NT2/D1 (cell line): ENCODE results near the gene CACNA1H.

Experiments used
- DNase-seq: peaks from one replicate; pipeline ENCODE4 v3.0.0-alpha.2; 2011; ENCODE audit warnings: low read depth, low spot score
- H3K27me3 ChIP-seq: 2 replicates; pipeline ENCODE4 v1.6.0; 2011; ENCODE audit warnings: mild to moderate bottlenecking; ENCODE audit not compliant: insufficient read length, insufficient read depth
- H3K36me3 ChIP-seq: 2 replicates; pipeline ENCODE4 v1.6.1; 2011; ENCODE audit warnings: mild to moderate bottlenecking, low read length, mixed read lengths; ENCODE audit not compliant: insufficient read depth, insufficient read length
- H3K4me1 ChIP-seq: 2 replicates; pipeline ENCODE4 v1.5.1; 2011; ENCODE audit not compliant: insufficient read depth, insufficient read length
- H3K4me3 ChIP-seq: 2 replicates; pipeline ENCODE4 v1.5.1; 2011; ENCODE audit warnings: low read depth; ENCODE audit not compliant: insufficient read length
- H3K9ac ChIP-seq: 2 replicates; pipeline ENCODE4 v1.6.0; 2011; ENCODE audit warnings: low read depth; ENCODE audit not compliant: insufficient read length
- H3K9me3 ChIP-seq: 2 replicates; pipeline ENCODE4 v1.5.1; 2011; ENCODE audit warnings: mild to moderate bottlenecking, low read length; ENCODE audit not compliant: insufficient read depth
- SUZ12 ChIP-seq: IDR thresholded peaks from 2 replicates; pipeline ENCODE4 v1.6.1; 2011; ENCODE audit not compliant: insufficient read length, insufficient read depth; ENCODE audit errors: extremely low read depth
- YY1 ChIP-seq: IDR thresholded peaks from 2 replicates; pipeline ENCODE4 v1.6.1; 2011; ENCODE audit not compliant: insufficient read length, insufficient read depth
- ZNF274 ChIP-seq: IDR thresholded peaks from 2 replicates; pipeline ENCODE4 v1.6.1; 2011; ENCODE audit warnings: mild to moderate bottlenecking, low read depth, low read length

The CACNA1H gene

DNA sequence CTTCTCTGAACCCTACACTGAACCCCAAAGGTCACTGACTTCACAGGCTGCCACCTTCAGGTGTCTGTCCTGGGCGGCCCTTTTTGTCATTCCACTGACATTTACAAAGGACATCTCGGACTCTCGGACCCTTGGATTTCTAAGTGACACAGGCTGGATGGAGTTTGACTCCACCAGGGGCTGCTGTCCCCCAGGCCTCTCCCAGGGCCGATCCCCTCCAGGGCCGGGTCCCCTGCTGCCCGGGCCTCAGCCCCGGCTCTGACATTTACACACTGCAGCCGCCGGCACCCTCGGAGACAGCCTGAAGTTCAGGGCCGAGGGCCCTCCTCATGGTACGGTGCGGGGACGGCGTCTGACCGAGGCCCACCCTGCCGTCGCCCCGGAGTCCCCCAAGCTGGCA lies 24.1 kb downstream of the CACNA1H start:
- Histone ChIP-seq H3K27me3 (no peaks in the 10 kb centered on the region), H3K9me3 (no peaks in the 10 kb centered on the region), H3K4me1 (peaks cover 32% of the 10 kb centered on the region), H3K36me3 (peaks cover 10% of the 10 kb centered on the region), H3K9ac (peak overlapping the region; percentile 32), H3K4me3 (no peak overlapping the region)
- no peak for DNase-seq
- TF ChIP-seq SUZ12 (no peak), YY1 (no peak), ZNF274 (no peak)

DNA sequence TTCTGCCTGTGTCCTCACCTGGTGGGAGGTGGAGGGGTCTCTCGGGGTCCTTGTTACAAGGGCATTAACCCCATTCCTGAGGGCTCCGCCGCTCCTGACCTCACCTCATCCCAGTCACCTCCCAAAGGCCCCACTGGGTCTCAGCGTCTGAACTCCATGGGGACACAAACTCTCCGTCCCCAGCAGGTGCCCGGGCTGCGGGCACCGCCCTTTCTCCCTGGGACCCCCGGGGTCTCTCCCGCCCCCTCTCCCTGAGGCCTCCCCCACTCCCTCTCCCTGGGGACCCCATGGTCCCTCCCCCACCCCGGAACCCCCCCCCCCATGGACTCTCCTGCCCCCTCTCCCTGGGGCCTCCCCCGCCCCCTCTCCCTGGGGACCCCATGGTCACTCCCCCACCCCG lies 24.8 kb downstream of the CACNA1H start:
- H3K9me3 ChIP-seq = no peaks in the 10 kb centered on the region
- no peak for DNase-seq
- H3K36me3 ChIP-seq = peaks cover 7% of the 10 kb centered on the region
- TF ChIP-seq ZNF274 = no peak
- TF ChIP-seq YY1 = no peak
- TF ChIP-seq SUZ12 = no peak
- no peak overlapping the region for H3K4me3 ChIP-seq
- peaks cover 39% of the 10 kb centered on the region for H3K4me1 ChIP-seq
- H3K27me3 ChIP-seq = no peaks in the 10 kb centered on the region
- peak overlapping the region; percentile 5 for H3K9ac ChIP-seq

DNA sequence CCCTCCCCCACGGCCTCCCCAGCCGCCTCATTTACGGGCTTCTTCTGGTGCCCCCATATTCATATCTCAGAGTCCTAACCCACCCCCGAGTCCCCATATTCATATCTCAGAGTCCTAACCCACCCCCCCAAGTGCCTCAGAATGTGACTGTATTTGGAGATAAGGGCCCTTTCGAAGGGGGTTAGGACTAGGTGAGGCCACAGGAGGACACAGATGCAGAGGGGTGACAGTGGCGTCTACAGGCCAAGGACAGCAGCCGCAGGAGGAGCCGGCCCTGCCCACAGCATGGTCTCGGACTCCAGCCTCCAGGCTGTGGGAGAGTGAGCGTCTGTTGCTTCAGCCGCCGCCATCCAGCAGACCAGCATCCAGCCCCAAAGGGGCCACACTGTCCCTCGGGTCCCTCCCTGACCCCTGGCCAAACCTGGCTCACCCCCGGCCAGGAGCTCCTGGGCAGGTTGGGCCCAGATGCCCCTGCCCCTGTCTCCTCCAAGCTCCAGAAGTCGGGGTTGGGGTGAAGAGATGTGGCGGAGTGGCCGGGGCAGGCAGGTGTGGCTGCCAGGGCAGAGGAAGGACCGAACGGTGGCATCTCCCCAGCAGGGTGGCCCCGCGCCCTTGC lies 25.5 kb downstream of the CACNA1H start:
- H3K27me3 ChIP-seq = no peaks in the 10 kb centered on the region
- peaks cover 41% of the 10 kb centered on the region for H3K4me1 ChIP-seq
- no peak for DNase-seq

DNA sequence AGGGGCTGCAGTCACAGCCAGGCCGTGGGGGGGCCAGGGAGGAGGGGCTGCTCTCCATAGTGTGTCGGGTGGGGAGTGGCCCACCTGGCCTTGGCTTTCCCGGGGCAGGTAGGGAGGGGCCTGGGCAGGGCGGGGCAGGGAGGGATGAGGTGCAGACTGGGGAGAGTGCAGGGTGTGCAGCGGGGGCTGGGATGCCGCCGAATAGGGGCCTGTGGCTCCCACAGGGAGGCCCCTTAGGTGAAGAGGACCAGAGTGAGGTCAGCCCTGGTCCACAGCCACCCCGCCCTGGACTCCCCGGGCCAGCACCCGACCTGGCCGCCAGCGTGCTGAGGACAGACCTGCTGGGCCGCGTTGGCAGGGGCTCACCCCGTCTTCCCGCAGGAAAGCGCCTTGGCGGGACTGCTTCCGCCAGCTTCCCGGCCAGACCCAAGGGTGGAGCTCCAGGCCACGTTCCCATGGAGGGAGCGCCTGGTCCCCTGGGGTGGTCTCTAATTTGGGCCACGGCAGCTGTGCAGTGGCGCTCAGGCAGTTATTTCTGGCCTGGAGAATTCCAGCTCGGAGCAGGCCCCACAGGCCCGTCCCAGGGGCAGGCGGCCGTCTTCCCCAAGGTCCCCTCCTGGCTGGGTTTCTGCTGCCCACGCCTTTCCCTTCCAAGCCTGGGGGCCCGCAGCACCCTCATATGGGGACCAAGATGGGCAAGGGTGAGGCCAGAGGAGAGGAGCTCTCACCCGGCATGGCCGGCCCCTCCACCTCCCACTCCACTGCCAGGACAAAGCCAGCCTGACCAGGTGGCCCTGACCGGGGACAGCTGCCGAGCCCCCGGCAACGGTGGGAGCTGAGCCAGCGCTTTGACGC lies 27.9 kb downstream of the CACNA1H start:
- TF ChIP-seq YY1 = no peak
- TF ChIP-seq ZNF274 = no peak
- no peak for TF ChIP-seq SUZ12
- no peak overlapping the region for H3K4me3 ChIP-seq
- H3K27me3 ChIP-seq = no peaks in the 10 kb centered on the region

More for the DNA sequence above, 25.5 kb downstream of the CACNA1H start:
- Histone ChIP-seq H3K9ac (no peak overlapping the region), H3K9me3 (no peaks in the 10 kb centered on the region), H3K4me3 (no peak overlapping the region), H3K36me3 (peaks cover 7% of the 10 kb centered on the region)
- TF ChIP-seq YY1 (no peak), ZNF274 (no peak), SUZ12 (no peak)

DNA sequence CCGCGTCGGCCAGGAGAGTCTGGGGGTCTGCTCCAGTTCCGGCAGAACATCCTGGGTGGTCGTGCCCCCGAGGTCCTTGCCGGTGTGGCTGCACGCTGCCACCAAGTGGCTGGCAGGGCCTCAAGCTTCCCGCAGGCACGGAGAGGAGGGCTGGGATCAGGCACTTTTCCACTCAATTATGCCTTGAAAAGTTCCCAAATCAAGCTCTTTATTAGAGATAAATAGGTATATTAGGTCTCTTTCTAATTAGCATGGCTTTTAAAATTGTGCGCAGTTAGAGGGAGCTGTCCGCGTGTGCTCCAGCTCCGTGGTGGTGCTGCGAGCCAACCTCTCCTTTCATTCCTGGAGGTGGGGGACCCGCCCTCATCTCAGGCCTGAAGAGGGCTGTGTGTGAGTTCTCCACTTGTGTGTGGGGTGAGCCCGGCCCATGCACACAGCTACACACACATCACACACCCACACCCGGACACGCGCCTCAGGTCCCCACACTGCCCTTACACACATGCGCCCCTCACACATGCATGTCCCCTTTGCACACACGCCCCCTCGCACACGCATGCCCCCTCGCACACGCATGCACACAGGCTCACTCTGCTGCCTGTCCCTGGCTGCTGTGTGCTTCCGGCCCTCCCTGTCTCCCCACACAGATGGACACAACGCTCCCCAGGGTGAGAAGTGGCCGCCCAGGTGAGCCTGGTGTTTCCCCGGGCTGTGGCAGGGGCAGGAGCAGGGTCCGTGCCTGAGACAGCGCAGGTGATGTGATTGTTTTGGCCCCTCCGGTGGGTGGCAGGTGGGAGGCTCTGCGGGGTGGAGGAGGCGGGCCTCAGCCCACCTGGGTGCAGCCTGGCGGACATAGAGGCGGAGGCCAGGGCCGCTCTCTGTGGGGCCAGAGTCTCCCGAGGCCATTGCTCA lies 28.8 kb downstream of the CACNA1H start:
- Histone ChIP-seq H3K9ac (peak overlapping the region; percentile 21), H3K27me3 (no peaks in the 10 kb centered on the region), H3K9me3 (no peaks in the 10 kb centered on the region), H3K4me1 (peaks cover 48% of the 10 kb centered on the region), H3K4me3 (no peak overlapping the region), H3K36me3 (peaks cover 18% of the 10 kb centered on the region)
- TF ChIP-seq YY1 = no peak
- DNase-seq = no peak

More for the DNA sequence above, 27.9 kb downstream of the CACNA1H start:
- no peaks in the 10 kb centered on the region for H3K9me3 ChIP-seq
- peak overlapping the region; percentile 21 for H3K9ac ChIP-seq
- peaks cover 16% of the 10 kb centered on the region for H3K36me3 ChIP-seq
- no peak for DNase-seq
- H3K4me1 ChIP-seq = peaks cover 51% of the 10 kb centered on the region

DNA sequence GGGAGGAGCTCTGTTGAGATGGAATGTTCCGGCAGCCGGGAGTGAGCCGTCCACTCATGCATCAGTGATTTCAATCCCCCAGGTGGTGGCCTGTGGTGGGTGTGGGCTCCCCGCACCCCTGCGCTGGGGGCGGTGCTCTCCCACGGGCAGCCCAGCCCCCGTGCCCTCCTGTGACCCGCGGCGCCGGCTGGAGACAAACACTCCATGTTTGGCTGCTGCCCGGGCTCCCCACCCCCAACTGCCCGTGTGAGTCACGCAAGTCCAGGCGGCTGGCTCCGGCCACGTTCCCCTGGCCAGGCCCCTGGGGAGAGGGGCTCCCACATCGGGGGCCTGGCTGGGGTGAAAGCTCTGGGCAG lies 29.4 kb downstream of the CACNA1H start:
- no peak for DNase-seq
- Histone ChIP-seq H3K27me3 (no peaks in the 10 kb centered on the region), H3K9me3 (no peaks in the 10 kb centered on the region), H3K9ac (peak overlapping the region; percentile 26), H3K36me3 (peaks cover 18% of the 10 kb centered on the region), H3K4me3 (no peak overlapping the region), H3K4me1 (peaks cover 44% of the 10 kb centered on the region)
- TF ChIP-seq ZNF274 = no peak
- TF ChIP-seq YY1 = no peak
- no peak for TF ChIP-seq SUZ12
